GM18498 (cell line): ENCODE measurements around the gene SLC22A3.
"Not testable (repeated sequence)": the region's sequence is repeated elsewhere in the genome, so short reads cannot be mapped to it uniquely, and the experiment has no call there.

Experiments
- ATAC-seq: cut with Tn5 transposase; IDR thresholded peaks from one replicate; pipeline ENCODE4 v1.9.1; 2021; ENCODE audit warnings: mild to moderate bottlenecking, moderate library complexity; ENCODE audit not compliant: unreplicated experiment

The SLC22A3 gene

DNA sequence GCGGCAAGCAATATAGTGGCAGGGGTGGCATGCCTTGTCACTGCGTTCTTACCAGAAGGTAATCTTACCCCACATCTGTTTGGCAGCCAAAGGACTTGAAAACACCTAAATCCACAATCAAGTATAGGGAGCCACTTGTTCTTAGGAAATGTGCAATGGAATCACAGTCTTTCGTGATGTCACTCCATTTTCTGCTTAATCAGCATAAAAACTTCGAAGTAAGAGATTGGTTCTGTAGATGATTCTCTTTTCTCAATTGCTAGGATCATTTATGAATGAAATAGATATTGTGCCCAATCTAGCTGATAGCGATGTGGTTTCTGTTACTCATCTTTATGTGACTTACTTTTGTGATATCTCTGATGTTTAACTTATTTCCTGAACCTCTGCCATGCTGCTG, 89.0 kb downstream of the SLC22A3 start:
- no peak for ATAC-seq

DNA sequence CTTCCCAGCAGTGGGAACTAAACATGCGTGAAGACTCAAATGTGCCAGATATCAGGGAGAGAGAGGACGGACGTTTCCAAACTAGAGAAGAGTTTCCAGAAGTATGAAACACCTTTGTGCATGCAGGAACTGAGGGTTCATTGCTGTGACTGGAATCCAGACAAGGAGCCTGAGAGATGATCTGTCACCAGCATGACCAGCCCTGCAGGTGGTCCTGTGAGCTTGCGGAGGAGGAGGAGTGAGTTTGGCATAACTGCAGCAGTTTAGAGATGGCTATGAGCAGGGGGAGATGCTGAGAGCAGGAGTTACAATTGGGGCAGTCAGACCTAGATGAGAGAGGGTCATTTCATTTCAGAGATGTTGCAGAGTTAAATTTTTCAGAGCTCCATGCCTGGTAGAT, 89.6 kb downstream of the SLC22A3 start:
- ATAC-seq = no peak

DNA sequence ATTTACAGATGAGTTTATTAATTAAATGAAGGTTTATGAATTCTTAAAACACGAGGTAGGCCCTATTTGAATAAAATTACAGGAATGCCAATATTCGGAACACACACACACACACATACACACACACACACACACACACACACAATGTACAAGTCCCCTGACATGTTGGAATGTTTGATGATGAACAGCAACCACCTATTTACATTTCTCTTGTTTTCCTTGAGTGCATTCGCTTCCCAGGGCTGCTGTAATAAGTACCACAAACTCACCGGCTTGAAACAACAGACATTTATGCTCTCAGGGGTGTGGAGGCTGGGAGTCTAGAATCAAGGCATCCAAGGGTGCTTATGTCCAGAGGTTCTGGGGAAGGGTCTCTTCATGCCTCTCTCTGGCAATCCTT, 90.3 kb downstream of the SLC22A3 start:
- no peak for ATAC-seq

DNA sequence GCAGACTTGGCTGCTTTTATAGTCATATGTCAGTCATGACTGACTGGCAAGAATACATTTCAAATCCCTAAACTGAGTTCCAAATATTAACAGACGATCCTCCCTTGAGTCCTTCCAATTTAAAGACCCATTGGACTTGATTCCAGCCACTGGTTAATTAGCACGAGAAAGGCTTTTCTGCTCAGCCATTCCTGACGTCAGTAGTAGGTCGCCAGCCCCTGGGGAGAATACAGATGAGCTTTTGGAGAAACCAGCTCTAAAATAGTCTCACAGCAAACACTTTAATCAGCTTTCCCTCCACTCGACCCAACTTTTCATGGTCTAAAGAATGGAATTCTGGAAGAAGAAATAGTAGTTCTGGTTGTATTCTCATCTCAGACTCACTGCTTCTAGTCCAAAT, 91.6 kb downstream of the SLC22A3 start:
- ATAC-seq = no peak

DNA sequence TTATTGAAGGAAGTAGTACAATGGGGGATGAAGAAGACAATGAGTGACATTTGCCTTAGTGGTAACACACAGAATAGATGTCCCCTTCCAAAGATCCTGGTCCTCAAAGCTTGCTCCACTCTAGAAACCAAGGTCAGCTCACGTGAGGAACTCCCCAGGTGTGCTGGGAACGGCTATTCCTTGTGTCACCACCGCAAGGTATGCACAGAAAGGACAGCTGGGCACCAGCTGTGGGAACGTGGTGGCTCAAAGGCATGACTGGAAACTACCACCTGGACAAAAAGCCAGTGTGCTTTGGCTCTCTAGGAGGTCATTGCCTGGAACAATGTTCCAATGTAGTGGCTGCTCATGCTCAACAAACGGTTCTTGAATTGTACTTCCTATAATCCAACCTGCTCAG, 94.0 kb downstream of the SLC22A3 start:
- no peak for ATAC-seq

DNA sequence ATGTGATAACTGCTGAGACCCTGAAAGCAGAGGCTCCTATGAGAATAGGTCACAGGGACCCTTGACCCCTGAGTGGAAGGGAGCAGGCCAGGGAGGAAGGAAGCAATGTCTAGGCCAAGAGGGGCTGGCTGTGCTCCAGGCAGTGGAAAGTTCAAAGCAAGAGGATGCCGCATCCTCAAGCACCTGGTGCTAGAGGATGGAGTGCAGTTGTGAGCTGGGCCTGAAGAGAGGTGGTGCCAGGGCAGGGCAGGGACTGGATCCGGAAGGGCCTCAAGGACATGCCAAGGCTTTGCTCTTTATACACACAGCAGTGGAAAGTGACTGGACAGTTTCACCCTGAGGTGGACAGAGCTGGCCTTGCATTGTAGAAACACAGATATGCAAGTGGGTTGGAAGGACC, 97.0 kb downstream of the SLC22A3 start:
- ATAC-seq = no peak

DNA sequence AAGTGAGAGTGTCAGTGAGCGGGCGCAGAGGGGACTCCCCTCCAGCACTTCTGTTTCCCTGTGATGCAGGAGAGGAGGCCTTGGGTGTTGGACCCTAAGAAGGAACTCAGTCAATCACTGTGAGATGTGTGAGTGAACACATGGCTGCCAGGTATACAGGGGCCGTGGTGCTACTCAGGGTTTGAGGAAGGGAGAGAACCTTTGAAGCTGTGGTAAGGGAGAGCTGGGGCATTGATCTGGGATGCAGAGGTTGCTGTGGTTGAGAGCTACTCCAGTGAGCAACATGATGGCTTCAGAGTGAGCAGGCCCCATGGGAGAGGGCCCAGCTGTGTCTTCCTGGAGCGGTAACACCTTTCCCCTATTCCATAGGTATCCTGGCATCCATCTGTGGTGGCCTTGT, 99.2 kb downstream of the SLC22A3 start:
- ATAC-seq = no peak

DNA sequence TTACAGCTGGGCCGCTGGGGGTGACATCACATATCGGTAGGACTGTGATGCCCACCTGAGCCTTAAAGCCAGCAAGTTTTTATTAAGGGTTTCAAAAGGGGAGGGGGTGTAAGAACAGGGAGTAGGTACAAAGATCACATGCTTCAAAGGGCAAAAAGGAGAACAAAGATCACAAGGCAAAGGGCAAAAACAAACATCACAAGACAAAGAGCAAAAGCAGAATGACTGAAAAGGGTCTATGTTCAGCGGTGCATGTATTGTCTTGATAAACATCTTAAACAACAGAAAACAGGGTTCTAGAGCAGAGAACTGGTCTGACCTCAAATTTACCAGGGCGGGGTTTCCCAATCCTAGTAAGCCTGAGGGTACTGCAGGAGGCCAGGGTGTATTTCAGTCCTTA, 101.6 kb downstream of the SLC22A3 start:
- not testable (repeated sequence) for ATAC-seq

DNA sequence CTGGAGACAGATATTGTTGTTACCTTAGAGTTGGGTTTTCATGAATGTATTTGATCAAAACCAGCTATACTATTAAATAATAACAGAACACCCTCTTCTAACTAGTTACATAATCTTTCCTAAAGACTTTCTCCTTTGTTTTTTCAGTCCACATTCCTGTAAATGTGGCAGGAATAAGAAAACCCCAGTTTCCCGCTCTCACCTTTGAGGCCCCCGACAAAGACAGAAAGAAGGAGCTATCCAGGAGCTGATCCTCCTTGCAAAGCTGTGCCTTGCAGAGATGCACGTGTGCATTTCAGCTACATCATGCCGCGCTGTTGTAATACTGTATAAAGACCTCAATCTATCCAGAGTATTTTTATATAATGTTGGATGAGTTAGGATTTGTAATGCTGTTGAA, 102.7 kb downstream of the SLC22A3 start:
- ATAC-seq = no peak

DNA sequence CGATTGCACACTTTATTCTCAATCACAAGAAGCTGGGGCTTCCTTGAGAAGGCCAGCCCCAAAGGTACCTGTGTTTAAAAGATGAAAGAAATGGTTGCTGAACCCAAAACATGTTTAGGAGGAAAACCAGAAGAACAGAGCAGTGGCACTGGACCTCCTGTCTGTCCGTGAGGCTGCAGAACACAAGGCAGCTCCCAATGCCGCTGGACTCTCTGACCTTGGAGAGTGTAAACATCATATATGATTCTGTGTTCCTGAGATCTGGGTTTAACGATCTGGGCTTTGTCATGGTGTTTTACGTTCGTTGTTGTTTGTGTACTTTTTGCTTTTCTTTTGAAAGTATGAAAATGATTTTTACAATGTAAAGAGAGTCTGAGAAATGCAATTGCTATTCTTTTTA, 106.1 kb downstream of the SLC22A3 start:
- no peak for ATAC-seq

DNA sequence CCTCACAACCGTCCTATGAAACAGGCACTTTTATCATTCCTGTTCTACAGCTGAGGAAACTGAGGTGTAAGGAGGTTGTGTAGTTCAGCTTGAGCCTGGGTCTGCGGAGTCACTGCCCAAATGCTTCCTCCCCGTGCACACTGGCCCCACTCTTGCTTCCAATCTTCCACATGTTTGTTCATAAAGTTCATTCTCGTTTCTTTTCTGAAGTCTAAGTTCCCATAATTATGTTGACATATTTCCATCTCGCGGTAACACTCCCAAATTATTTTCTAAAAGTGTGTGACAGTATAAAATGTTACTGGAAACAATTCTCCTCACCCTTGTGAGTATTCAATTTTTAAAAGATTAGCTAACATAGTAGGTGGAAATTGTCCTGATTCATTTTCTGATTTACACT, 106.9 kb downstream of the SLC22A3 start:
- ATAC-seq = no peak

DNA sequence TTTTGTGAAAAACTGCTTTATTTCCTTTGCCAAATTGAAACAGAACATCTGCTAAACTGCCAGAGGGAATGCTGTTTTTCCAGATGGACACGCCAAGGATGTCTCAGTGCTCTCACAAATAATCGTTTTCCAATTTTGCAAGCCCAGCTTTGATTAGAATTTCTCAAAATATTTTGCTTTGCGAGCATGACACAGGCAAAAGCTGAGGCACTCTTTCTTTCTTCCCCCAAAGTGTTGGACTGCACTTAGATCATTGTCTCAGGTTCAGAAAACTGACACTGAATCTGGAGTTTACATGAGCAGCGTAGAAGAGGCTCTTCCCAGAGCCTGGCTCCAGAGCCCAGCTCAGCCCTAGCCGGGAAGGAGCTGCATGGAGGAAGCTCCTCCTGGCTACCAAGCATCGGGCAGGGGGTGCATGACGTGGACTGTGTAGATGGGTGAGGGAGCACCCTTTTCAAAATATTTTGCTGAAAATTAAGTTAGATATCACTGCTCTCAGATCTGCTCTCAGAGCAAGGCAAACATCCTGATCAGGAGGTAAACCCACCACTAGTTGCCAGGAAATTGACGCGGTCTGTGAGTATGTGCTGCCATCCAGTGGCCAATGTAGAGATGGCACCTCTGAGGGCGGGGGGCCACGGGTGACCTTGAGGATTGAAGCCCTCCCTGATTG, 107.5 kb downstream of the SLC22A3 start:
- peak; percentile 87 for ATAC-seq

DNA sequence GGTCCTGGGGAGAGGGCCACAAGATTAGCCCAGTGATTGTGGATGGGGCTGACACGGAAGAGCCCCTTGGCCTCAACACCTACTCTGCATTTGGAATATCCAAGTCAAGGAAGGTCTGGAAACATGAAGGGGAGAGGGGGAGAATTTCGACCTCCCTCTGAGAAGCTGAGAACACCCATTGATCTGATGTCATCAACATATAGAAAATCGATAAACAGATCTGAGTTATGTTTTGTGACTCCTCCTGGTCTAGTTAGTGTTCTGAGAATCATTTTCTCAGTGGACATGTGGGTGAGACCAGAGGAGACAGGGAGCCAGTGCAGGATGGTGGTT, 108.0 kb downstream of the SLC22A3 start:
- ATAC-seq = no peak

DNA sequence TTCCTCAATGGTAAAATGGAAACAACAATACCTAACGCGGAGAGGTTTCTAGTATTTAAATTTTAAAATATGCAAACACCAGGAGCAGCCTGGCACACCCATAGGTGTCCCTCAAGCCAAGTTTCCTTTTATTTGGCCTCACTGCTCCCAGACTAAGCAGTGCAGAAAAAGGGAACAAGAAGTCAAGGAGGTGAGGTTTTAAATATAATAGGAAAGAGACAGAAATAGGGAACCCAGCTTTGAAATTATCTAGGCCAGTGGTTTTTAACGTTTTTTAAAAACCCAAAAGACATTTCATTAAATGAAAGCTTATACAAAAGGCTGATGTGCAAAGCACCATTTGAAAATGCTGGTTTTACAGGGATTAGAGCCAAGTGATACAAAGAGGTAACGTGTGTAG, 109.6 kb downstream of the SLC22A3 start:
- ATAC-seq = no peak

DNA sequence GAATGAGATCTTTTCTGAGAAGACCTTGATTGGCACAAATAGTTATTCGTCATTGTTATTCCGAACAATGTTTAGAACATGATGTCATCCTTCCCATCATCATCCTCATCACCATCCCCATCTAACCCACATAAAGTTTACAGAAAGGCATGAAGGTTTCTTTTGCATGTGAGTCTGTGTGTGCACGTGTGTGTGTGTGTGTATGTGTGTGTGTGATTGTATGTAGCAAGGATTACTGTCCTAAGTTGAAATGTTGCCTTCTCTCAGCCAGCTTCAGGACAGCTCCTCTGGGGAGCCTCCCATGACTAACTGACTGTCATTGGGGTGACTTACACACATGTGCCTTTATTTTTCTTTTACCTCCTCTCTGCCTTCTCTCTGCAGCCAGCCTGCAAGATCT, 113.5 kb downstream of the SLC22A3 start:
- no peak for ATAC-seq

DNA sequence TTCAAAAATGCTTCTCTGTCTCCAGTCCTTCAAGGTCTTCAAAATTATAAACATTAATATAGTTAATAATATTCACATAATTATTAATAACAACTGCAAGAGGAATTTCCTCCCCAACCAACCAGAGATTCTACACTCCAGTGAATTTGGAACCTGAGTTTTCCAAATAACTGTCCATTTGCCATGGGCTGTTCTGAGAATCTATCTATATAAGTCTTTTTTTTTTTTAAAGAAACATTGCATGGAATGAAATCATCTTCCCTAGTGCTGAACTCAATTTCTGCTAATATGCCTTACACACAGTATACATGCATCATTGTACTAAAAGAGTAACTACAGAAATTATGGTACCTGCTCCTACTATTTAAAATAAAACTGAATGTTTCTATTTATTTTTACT, 113.9 kb downstream of the SLC22A3 start:
- ATAC-seq = peak; percentile 24

DNA sequence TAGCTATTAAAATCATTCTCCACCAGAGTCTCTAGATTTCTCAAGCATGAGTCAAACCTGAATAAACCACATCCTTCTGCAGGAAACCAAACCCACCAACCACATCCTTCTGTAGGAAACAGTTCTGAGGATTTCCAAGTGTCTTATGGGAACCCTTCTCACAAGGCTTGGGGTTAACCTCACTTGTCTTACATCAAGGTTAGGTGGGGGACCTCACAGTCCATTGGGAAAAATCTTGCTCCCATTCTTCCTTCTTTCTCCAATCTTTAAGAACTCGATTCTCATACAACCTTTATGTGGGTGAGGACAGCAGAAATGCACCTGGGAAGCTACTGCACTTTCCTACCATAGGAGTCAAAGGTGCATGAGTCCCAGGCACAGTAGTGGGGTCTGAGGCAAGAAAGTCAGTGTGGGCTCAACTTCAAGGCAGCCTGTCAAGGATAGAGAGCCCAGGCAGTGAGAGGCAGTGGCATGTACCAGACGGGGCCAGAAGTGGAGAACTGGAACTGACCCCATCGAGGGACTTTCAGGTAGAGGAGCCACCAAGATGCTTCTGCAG, 114.5 kb downstream of the SLC22A3 start:
- ATAC-seq = peak; percentile 97

DNA sequence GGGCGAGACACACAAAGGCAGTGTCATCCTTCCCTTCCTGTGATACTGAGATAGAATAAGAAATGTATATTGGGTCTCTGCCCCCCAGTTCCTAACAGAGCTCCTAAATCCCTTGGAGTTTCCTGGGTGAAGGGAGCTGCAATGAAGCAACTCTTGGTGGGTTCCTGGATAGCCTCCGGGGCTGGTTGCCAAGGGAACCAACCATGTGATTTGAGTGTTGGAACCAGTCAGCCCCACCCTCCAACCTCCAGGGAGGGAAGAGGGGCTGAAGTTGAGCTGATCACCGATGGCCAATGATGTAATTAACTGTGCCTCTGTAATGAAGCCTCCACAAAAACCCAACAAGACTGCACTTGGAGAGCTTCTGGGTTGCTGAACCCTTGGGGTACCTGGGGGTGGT, 116.6 kb downstream of the SLC22A3 start:
- ATAC-seq = no peak

DNA sequence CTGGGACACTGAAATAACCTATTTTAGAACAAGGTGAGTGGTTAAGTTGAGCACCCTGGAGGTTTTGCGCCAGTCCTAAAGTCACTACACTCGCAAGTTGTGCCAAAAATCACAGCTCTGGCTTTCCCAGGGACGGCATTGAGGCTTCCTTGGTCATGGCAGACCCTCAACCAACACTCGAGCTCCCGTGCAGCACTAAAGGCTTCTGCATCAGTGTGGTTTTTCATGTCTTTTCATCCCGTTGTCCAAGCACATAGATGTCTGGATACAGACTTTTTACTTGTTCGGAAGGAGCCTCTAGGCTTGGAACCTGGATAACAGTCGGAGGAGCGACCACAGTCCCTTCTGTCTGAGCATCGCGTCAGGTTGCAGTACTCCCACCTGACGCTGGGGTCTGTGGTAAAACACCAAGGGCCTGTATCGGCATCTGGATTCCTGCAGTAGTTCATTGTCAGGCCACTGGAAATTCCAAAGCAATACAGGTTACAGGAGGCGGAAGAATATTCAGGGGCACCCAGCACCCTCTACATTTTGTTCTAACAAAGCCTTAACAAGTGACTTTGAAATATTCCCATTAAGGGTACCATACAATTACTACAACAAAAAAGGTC, 119.2 kb downstream of the SLC22A3 start:
- ATAC-seq = not testable (repeated sequence)

DNA sequence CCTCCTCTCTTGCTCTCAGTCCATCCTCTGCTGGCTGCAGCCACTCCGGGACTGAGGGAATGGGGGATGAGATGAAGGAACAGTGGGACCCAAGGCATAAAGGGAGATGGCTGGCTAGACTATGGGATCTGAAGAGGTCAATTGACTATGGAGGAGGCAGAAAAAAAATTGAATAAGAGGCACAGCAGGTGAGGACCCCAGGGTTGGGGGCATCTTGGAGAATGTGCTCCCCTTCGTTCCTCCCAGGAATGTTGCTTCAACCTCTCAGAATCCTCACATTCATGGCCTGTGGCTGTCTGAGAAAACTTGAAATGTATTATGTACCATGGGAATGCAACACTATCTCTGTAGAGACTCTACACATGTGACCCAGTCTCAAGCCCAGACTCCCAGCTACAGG, 121.0 kb downstream of the SLC22A3 start:
- no peak for ATAC-seq

DNA sequence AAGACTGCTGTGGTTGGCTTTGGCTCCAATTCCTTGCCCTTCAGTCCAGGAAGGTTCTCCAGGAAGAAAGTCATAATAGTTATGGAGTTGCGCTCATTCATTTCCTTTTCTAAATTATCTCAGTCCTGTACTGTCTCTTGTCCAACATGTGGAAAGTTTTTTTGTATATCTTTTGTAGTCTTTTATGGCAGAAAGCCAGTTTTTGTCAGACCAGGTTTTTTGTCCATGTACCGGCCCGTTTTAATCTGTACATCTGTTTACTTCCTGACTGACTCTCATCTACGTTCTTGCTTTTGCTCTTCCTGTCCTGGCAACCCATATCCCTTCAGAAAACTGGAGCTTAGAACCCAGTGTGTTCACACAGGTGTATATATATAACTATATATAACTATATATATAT, 127.9 kb downstream of the SLC22A3 start:
- not testable (repeated sequence) for ATAC-seq

DNA sequence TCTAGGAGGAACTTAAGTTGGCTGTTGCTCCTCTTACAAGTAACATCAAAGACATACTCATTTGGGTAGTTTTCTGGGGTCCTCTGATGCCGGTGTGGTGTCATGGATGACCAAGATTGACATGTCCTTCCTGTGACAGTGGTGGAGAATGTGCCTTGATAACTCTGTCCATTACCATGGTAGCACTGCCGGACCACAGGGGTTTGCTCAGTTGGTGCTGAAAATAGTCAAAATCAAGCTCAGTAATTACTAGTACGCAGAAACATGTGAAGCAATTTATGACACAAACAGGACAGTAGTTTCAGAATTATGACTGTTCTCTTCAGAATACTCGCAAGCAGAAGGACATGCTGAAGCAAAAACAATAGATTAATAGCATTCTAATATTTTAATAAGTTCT, 128.9 kb downstream of the SLC22A3 start:
- ATAC-seq = not testable (repeated sequence)

DNA sequence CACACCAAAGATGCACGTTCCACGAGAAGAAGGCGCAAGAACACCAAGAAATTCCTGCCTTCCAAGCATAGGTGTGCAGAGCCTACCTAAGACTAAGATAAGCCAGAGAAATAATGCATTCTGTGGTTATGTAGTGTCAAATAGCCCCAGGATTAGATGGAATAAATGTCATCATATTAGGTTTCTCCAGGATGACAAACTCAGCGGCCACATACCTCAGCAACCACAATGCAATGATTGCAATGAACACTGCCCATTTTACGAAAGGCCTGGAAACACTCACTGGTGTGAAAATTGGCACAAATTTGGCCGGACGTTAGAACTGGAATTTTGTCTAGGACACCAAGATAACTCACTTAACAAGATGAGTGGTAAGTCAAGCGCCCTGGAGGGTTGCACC, 129.7 kb downstream of the SLC22A3 start:
- ATAC-seq = no peak
